CD14-positive monocyte (primary cell): ENCODE measurements around the gene LSM5. TPM values are rescaled to one million over a fixed set of nuclear protein-coding genes. Genes with fewer than 3 reads are reported as not detected.

Source experiments
- DNase-seq, 3 donors: peaks; one replicate each; pipeline ENCODE4 v3.0.0-alpha.2; 2011 to 2022
- H2AFZ ChIP-seq: 2 replicates; pipeline ENCODE4 v1.6.0; 2012; ENCODE audit warnings: mild to moderate bottlenecking, low read depth, low read length, inconsistent platforms; ENCODE audit not compliant: insufficient read depth, poor library complexity, severe bottlenecking
- H3K27ac ChIP-seq, 2 donors: 1 replicate in 1 of 2; 2 replicates in 1 of 2; pipeline ENCODE4 v1.5.1; 2012 to 2013; ENCODE audit warnings: low read length in 2 of 2, control low read depth in 1 of 2, inconsistent platforms in 1 of 2, low read depth in 1 of 2, mild to moderate bottlenecking in 1 of 2
- H3K27me3 ChIP-seq, 2 donors: one replicate each; pipeline versions ENCODE4 v1.6.0 to v1.6.1; 2011 to 2013; ENCODE audit warnings: low read length in 2 of 2; ENCODE audit not compliant: control insufficient read depth in 2 of 2, insufficient read depth in 2 of 2
- H3K36me3 ChIP-seq, 2 donors: replicated peaks in 1 of 2; 1 replicate in 1 of 2; 2 replicates in 1 of 2; pipeline versions ENCODE4 v1.5.1 to v1.6.1; 2012 to 2013; ENCODE audit warnings: low read length in 2 of 2, control low read depth in 1 of 2, inconsistent platforms in 1 of 2, mild to moderate bottlenecking in 1 of 2; ENCODE audit not compliant: insufficient read depth in 2 of 2, control insufficient read depth in 1 of 2
- H3K4me1 ChIP-seq, 2 donors: 1 replicate in 1 of 2; 2 replicates in 1 of 2; pipeline versions ENCODE4 v1.5.1 to v1.6.1; 2012 to 2013; ENCODE audit warnings: low read length in 2 of 2, control low read depth in 1 of 2, inconsistent platforms in 1 of 2, mild to moderate bottlenecking in 1 of 2, moderate library complexity in 1 of 2; ENCODE audit not compliant: insufficient read depth in 2 of 2, control insufficient read depth in 1 of 2
- H3K4me2 ChIP-seq: replicated peaks from 2 replicates; pipeline ENCODE3; 2012; ENCODE audit warnings: low read length, moderate library complexity, mild to moderate bottlenecking; ENCODE audit not compliant: poor library complexity, severe bottlenecking; ENCODE audit errors: extremely low read depth
- H3K4me3 ChIP-seq, 3 experiments: fragments of 200-600 bp in 1 of 3; sonication (generic) in 1 of 3; replicated peaks in 1 of 3; 1 replicate in 2 of 3; 2 replicates in 1 of 3; pipeline ENCODE4 v1.5.1; 2011 to 2013; ENCODE audit warnings: low read length in 3 of 3, mild to moderate bottlenecking in 3 of 3, control low read depth in 2 of 3, low read depth in 2 of 3, inconsistent platforms in 1 of 3, moderate library complexity in 1 of 3
- H3K79me2 ChIP-seq: 2 replicates; pipeline ENCODE4 v1.6.0; 2012; ENCODE audit warnings: mild to moderate bottlenecking, control low read depth, inconsistent platforms, low read length, moderate library complexity; ENCODE audit not compliant: insufficient read depth
- H3K9ac ChIP-seq: 2 replicates; pipeline ENCODE4 v1.6.0; 2017; ENCODE audit warnings: low read length, mild to moderate bottlenecking; ENCODE audit not compliant: insufficient read depth, poor library complexity, severe bottlenecking
- H3K9me3 ChIP-seq, 2 donors: replicated peaks in 1 of 2; 1 replicate in 1 of 2; 2 replicates in 1 of 2; pipeline versions ENCODE4 v1.5.1 to v1.6.1; 2012 to 2013; ENCODE audit warnings: low read length in 2 of 2, control low read depth in 1 of 2; ENCODE audit not compliant: control insufficient read depth in 1 of 2, insufficient read depth in 1 of 2
- H4K20me1 ChIP-seq: 2 replicates; pipeline ENCODE4 v1.6.0; 2012; ENCODE audit warnings: mild to moderate bottlenecking, low read length, control low read depth, moderate library complexity; ENCODE audit not compliant: insufficient read depth
- H3K27ac Mint-ChIP-seq, 7 donors: one replicate each; pipeline ENCODE4 v1.8.0; 2020; ENCODE audit warnings: mild to moderate bottlenecking in 7 of 7, mixed read lengths in 7 of 7, moderate library complexity in 6 of 7, inconsistent platforms in 2 of 7
- H3K27me3 Mint-ChIP-seq, 3 donors: one replicate each; pipeline ENCODE4 v1.8.0; 2021 to 2022; ENCODE audit warnings: low read depth in 3 of 3, mild to moderate bottlenecking in 3 of 3, mixed read lengths in 3 of 3, moderate library complexity in 3 of 3, inconsistent platforms in 1 of 3
- H3K36me3 Mint-ChIP-seq, 2 donors: one replicate each; pipeline ENCODE4 v1.8.0; 2020; ENCODE audit warnings: mixed read lengths in 2 of 2, inconsistent platforms in 1 of 2, mild to moderate bottlenecking in 1 of 2
- H3K4me1 Mint-ChIP-seq: one replicate; pipeline ENCODE4 v1.8.0; 2020; ENCODE audit warnings: mild to moderate bottlenecking, mixed read lengths
- H3K4me3 Mint-ChIP-seq, 2 donors: one replicate each; pipeline ENCODE4 v1.8.0; 2020; ENCODE audit warnings: mild to moderate bottlenecking in 2 of 2, mixed read lengths in 2 of 2, moderate library complexity in 1 of 2
- H3K9me3 Mint-ChIP-seq, 7 donors: one replicate each; pipeline ENCODE4 v1.8.0; 2020 to 2022; ENCODE audit warnings: mixed read lengths in 7 of 7, mild to moderate bottlenecking in 6 of 7, moderate library complexity in 6 of 7, inconsistent platforms in 2 of 7
- WGBS: methylation state at CpG from one replicate; pipeline ENCODE4 v1.1.5; 2013; ENCODE audit warnings: missing lambda C conversion rate; ENCODE audit not compliant: insufficient coverage; 5-methylcytosine and 5-hydroxymethylcytosine counted together
- intact Hi-C, 2 donors: fragments of 100-400 bp; cut with micrococcal nuclease; formaldehyde crosslinking; loops; one replicate each; pipeline versions ENCODE4 v1.15.0 to v1.15.1; 2023
- polyA plus RNA-seq, 3 donors: library from polyadenylated mRNA; depleted of rRNA in 1 of 3; unstranded in 2 of 3; stranded (reverse) in 1 of 3; fragments of 300-500 nt in 2 of 3; fragments of >200 nt in 1 of 3; fragmentation: Illumina TruSeq in 2 of 3; gene quantifications; 1 replicate in 2 of 3; 2 replicates in 1 of 3; pipeline ENCODE4 v1.2.3, GENCODE V29; 2012 to 2021
- TF ChIP-seq, protein P1 (sequence below): fragments of 200-600 bp; IDR thresholded peaks from one replicate; pipeline ENCODE4 v1.8.0; 2022; ENCODE audit warnings: antibody characterized with exemption, mild to moderate bottlenecking

The LSM5 gene
- polyA plus RNA-seq, 3 donors: 16.4 to 81.1 (median 78.2) TPM

- TF ChIP-seq, protein P1, sequence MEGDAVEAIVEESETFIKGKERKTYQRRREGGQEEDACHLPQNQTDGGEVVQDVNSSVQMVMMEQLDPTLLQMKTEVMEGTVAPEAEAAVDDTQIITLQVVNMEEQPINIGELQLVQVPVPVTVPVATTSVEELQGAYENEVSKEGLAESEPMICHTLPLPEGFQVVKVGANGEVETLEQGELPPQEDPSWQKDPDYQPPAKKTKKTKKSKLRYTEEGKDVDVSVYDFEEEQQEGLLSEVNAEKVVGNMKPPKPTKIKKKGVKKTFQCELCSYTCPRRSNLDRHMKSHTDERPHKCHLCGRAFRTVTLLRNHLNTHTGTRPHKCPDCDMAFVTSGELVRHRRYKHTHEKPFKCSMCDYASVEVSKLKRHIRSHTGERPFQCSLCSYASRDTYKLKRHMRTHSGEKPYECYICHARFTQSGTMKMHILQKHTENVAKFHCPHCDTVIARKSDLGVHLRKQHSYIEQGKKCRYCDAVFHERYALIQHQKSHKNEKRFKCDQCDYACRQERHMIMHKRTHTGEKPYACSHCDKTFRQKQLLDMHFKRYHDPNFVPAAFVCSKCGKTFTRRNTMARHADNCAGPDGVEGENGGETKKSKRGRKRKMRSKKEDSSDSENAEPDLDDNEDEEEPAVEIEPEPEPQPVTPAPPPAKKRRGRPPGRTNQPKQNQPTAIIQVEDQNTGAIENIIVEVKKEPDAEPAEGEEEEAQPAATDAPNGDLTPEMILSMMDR: no peak
- no peak overlapping the region for H3K4me3 ChIP-seq
- no peak overlapping the region for H3K4me2 ChIP-seq
- Mint-ChIP-seq H3K36me3 (no peaks in the 10 kb centered on the region), H3K27me3 (peaks cover 0 to 4% (median 0%) of the 10 kb centered on the region in 3 donors), H3K9me3 (peaks cover 0 to 5% (median 0%) of the 10 kb centered on the region in 7 donors), H3K4me3 (no peak overlapping the region), H3K27ac (no peak overlapping the region), H3K4me1 (no peaks in the 10 kb centered on the region)
- no peaks in the 10 kb centered on the region for H3K79me2 ChIP-seq
- H2AFZ ChIP-seq: no peak overlapping the region
- no peaks in the 10 kb centered on the region for H3K4me1 ChIP-seq
- intact Hi-C loops: no loop called here
- peaks cover 0 to 7% of the 10 kb centered on the region in 2 donors for H3K9me3 ChIP-seq
- DNase-seq: no peak
- no peak overlapping the region for H3K9ac ChIP-seq
- WGBS: 93% methylated on average over 2 of the region's 2 CpGs
- no peaks in the 10 kb centered on the region for H3K36me3 ChIP-seq
- no peak overlapping the region for H3K27ac ChIP-seq
- H3K27me3 ChIP-seq: no peaks in the 10 kb centered on the region
- no peaks in the 10 kb centered on the region for H4K20me1 ChIP-seq
These were observed 30.4 kb downstream of the LSM5 start for GRCh38 chr7:32459788-32460187.

DNA sequence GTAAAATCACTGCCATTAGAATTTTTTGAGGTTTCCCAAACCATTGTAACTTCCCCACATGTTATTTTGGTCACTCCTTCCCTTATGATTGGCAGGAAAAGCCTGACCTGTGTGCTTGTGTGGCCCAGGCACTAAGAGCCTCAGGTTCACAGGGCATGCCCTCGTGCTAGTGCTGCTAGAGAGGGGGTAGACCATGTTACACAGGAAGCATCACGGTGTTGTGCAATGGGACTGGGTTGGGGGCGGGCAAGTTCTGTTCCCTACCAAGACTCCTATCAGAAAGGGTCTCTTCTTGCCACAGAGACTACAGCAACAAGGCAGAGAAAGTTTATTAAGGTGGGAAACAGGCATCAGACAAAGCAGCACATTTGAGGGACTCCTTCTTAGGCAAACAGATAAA lies 32.2 kb downstream of the LSM5 start:
- Mint-ChIP-seq H3K4me1 (no peaks in the 10 kb centered on the region), H3K4me3 (no peak overlapping the region), H3K27ac (no peak overlapping the region), H3K9me3 (peaks cover 0 to 5% (median 0%) of the 10 kb centered on the region in 7 donors), H3K27me3 (peaks cover 0 to 2% (median 2%) of the 10 kb centered on the region in 3 donors), H3K36me3 (no peaks in the 10 kb centered on the region)
- 0% methylated on average over 1 of the region's 3 CpGs for WGBS
- Histone ChIP-seq H4K20me1 (no peaks in the 10 kb centered on the region), H3K4me3 (no peak overlapping the region), H3K9me3 (peaks cover 0 to 7% of the 10 kb centered on the region in 2 donors), H3K79me2 (no peaks in the 10 kb centered on the region), H3K4me2 (no peak overlapping the region), H3K9ac (no peak overlapping the region), H3K27me3 (no peaks in the 10 kb centered on the region), H2AFZ (no peak overlapping the region), H3K36me3 (no peaks in the 10 kb centered on the region), H3K27ac (no peak overlapping the region), H3K4me1 (no peaks in the 10 kb centered on the region)
- TF ChIP-seq, protein P1: no peak
- no peak for DNase-seq
- intact Hi-C loops: no loop called here
